ENCODE results near the gene PLSCR5.

Gene PLSCR5, protein sequence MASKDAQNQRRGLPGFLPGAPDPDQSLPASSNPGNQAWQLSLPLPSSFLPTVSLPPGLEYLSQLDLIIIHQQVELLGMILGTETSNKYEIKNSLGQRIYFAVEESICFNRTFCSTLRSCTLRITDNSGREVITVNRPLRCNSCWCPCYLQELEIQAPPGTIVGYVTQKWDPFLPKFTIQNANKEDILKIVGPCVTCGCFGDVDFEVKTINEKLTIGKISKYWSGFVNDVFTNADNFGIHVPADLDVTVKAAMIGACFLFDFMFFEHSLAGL

DNA sequence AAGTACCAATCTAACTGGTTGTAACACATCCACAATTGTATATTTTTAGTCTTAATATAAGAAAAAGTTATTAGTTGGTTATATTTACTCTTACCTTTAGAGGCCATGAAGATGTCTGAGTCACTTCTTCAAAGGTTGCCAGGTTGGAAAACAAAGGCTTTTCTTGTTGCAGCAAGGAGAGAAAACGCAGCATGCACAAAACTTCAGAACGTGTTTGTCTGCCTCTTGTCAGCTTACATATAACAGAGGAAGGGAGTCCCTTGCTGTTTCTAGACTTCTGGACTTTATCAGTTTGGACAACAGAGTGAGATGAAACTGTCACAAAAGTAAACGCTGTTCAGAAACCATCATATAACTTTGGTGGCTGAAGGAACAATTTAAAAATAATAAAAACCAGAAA is at the start of gene PLSCR5:
Gene PLSCR5, minus strand, starts transcription at position 241 of the 400 bp plus-strand sequence. Its CDS starts 134 bp downstream, at position 107.
- no peak for DNase-seq

DNA sequence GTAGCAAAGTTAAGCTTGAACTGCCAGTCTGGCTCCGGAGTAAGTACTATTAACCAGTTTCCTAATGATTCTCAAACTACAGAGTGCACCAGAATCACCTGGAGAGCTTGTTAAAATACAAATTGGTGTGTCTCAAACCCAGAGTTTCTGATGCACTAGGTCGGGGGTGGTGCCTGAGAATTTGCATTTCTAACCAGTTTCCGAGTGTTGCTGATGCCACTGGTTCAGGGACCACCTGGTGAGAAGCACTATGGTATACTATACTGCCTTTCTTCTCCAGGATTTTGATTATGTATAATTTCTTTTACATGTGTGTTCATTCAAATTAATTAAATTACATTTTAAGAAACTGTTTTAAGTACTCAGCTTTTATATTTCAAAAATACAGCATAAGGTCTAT is 48.8 kb upstream of the PLSCR5 start:
- DNase-seq, result no peak

DNA sequence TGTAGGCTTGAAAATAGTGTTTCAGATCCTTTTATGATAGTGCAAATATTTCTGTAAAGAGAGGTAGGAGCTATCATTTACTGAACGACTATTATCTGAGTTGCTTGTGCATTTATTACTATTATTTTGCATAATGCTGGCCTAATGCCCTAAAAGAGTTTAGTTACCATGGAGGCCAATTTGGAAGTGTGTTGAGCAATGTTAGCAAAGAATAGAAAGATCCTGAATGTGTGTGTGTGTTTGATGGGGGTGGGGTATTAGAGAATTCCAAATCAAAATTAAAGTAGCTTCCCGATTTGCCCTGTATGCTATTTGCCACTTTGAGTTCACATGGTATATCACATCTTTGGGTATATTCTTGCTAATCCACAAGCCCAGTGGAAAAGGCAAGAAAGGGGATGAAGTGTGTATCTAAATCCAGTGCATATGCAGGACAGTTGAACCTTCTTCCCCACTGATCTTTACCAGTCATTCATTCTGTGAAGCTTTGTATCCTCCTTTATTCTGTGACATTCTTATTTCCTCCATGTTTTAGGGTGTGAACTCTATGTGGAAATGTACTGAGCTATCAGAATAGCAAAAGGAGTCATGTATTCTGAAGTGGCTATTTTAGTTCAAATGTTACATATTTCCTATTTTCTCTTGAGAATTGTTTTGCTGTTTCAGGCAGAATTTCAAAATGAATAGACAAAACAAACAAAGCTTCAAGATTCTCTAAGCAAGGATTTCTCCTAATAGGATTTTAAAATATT is 45.7 kb upstream of the PLSCR5 start:
- no peak for DNase-seq

DNA sequence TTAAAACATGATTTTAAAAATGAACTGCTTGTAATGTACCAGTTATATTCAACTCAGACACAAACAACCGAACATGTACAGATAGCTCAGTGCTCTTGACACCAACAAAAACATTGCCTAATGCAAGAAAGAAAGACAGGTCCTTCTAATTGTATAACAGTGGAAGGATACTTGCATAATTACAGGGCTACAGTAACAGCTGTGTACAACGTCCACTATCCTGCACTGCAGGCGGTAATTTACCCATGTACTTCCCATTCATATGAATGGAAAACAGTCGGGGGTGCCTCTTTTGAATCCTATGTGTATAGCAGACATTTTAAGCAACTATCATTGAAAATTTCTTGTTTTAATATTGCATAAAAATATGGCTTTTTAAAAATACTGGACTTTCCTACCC is 41.1 kb upstream of the PLSCR5 start:
- no peak for DNase-seq

DNA sequence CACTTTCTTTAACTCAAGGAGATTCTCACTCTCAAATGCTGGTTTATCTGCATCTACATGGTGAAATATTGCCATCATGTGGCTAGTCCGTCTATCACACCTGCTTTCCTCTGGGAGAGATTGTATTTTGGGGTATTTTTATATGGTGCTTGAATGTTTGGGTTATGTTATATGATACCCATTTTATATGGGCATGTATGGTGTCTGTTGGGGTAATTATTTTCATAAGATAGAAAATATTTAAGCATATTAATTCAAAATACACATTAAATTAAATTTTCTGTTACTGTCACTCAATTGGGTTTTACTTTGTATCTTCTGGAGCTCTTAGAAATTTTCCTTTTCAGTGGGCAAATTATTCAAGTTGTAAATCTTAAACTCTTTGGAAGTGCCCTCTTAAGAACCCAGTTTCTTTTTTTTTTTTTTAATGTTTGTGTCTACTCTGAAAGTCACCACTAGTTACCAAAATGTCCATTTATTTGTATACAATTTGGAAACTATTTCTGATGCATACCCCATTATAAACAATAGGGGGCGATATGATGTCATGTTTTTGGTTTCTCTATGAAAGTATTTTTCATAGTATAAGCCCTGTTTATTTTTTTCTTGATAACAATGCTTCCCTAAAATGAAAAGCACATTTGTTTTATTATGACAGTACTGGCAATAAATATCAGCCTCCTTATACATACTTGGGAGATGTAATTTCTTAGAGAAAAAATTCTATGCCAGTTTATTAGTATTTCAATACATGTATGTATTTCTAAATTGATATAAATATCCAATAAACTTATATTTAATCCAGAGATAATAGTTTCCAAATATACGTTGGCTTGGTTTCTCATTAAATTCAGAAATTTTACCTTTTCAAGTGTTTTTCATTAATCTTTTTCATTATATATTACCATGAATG is 36.1 kb upstream of the PLSCR5 start:
- DNase-seq, result peak in 1 of 2 experiments; percentile 25

DNA sequence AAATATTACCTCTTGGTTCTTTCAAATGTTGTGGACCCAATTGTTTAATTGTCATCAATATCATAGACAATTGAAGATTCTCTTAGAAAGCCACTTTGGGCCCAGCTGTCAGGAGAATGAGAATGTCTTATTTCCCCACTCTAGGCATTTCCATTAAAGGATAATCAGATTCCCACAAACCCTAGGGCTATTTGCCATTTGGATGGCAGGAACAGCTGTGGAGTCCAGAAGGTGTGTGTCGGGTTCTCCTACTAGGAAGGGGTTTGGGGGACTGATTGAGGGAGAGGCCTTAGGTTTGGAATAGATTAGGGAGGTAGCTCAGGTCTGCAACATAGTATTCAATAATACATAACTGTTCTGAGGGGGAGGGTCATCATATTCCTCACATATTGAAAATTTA is 35.2 kb upstream of the PLSCR5 start:
- no peak for DNase-seq

DNA sequence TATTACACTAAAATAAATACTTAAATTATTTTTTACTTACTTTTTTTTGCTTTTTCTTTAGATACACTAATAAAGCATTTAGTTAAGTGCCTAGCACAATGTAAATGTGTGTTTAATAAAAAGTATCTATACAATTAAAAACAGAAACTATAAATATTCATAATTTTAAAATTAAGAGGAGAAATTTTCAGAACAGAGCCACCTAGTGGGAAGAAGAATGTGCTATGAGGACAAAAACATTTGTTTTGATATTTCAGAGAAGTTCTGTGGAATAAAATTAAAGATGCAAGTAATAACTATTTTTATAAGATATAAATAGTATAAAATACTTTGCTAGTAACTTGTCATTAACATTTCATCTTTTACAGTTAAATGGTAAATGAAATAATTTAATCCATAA is 33.6 kb upstream of the PLSCR5 start:
- DNase-seq, result no peak

DNA sequence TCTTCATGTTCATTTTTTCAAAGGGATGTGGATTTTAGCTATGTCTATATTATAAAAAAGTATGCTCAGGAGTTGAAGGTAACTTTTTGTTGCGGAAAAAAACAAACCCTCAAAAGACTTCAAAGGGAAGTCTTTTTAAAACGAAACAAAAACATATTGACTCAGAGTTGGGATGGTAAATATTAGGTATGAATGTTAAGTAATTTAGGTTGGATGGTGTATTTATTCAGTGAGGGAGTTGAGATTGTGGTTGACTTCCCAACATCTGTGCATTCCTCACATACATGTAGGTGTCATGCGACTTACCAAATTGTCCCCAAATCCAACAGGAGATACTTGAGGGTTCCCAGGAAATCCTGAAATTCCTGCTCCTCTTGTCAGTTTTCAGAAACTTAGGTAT is 32.7 kb upstream of the PLSCR5 start:
- DNase-seq, result no peak

DNA sequence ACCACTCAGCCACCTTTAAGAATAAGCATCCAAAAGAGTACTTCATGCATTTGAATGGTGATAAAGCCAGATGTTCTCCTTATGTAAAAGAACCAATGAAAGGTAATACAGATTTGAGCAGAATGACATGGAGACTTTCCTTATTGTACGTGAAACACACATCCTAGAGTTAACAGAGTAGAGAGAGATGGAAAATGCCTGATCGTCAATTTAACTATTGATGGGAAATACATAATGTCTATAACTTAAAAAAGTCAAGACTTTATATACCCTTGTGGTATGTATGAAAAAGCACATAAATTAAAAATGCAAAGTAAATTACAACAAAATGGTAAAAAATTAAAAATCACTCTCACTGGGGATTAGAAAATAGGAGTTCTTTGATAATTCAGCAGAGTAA is 31.7 kb upstream of the PLSCR5 start:
- no peak for DNase-seq

DNA sequence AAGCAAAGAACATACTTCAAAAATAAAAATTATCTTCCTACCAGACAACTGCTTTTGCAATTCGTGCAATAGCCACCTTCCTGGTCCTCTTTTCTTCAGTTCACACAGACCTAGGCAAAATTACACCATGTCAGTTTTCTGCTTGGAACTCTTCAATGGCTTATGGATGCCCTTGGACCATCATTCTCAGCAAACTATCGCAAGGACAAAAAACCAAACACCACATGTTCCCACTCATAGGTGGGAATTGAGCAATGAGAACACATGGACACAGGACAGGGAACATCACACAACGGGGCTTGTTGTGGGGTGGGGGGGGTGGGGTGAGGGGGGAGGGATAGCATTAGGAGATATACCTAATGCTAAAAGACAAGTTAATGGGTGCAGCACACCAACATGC is 29.2 kb upstream of the PLSCR5 start:
- DNase-seq, result no peak

DNA sequence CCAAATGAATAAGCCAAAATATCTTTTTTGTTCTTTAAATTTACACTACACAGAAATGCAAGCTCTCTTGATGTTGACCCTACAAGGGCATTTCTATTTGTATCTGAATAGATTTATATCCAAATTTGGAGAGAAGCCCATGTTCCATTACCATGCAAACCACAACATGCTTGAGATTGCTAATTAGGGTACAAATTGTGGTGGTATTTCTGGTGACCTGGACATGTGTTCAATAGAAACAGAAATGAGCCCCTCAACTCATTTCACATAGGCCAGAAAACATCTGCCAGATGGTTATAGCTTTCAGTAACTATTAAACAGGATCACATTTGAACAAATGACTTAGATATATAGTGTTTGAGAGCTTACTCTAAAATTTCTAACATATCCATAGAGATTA is 23.5 kb upstream of the PLSCR5 start:
- no peak for DNase-seq

DNA sequence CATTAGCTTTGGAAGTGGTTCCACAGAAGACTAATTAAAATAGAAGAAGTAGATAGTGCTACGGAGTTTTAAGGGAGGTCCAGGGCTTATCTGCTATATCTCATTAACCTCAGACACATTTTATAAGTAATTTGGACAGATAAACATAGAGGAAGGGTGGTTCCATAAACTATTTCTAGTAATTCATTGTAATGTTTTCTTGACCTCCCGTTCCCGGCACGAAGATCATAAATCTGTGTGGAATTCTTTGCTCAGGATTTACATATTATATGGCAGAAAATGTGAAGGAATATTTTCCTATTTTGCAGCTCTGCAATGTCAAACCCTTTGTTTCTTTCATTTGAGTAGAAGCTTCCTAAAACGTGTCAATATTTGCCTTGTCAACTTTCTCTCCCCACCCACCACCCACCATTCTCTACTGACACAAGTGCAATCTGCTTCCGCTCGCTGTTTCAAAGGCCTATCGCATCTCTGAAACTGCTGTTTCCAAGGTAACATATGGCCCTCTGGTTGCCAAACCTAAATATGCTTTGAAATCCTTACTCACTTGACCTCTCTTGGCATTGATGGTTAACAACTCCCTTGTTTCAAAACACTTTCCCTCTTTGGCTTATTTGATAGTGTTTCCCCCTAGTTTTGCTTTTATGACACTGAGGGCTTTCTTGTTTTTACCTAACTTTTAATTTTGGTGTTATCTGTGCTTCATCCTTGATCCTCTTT is 21.4 kb upstream of the PLSCR5 start:
- no peak for DNase-seq

DNA sequence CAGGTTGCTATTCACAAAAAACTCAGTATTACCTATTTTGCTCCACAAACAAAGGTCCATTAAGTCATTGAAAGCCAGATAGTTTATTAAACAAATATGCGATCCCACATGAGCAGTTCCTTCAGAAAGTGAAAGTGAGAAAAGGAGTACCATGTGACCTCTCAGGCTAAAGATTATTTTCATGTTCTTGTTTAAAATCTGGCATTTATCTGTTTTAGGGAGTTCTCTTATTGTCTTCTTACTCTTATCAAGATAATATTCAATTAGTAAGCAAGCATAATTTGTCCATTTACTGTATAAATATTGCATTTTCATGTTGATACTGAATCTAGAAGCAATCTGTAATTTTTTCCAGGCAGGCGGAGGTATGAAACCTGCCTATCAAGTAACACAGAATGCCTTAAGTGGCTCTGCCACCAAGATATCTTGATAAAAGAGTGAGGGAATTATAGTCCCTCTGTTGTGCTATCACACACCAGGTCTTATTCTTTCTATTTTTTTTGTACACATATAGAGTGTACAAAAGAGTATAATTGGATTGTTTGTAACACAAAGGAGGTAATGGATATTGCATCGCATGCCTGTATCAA is 20.1 kb upstream of the PLSCR5 start:
- no peak for DNase-seq

DNA sequence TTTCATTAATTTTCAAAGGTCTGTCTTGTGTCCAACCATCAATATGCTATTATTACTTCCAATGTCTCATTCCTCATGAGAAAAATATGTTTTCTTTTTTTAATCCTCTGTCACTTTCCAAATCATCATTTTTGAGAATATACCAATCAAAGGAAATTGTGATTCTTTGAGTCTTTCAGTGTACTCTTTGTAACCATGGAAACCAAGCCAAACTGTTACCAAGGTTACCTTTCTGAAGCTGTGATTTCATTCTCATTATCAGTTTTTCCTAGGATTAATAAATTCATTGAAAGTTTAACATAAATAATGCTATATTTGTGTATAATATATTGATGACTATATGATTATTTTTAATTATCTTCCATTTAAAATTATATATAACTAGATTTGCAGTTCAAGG is 16.6 kb upstream of the PLSCR5 start:
- DNase-seq, result no peak

DNA sequence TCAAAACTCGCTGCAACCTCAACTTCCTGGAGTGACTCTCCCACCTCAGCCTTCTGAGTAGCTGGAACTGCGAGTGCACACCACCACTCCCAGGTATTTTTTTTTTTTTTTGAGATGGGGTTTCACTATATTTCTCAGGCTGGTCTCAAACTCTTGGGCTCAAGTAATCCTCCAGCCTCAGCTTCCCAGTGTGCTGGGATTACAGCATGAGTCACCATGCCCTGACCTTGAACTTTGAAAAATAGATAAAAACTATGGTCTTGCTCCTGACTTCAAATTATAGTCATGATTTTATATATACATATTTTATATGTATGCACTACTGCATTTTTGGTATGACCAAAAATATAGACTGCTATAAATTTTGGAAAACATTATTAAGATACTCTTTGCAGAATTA is 6.9 kb upstream of the PLSCR5 start:
- no peak for DNase-seq

DNA sequence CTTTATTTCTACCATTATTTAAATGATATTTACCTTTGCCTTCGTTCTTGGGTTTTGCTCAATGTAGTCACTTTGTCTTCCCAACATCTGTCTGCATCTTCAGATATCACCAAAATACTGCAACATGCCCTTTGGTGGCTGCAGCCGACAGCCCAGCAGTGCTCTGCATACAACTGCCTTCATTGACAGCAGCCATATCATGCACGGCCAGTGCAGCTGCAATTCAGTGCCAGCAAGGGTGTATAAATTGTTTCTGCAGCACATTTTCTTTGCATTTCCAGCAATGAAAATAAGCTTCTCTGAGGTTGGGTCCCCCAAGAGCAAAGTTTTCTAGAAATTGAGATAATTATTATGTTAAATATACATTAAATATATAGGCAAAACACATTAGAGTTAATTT is 6.0 kb upstream of the PLSCR5 start:
- no peak for DNase-seq

DNA sequence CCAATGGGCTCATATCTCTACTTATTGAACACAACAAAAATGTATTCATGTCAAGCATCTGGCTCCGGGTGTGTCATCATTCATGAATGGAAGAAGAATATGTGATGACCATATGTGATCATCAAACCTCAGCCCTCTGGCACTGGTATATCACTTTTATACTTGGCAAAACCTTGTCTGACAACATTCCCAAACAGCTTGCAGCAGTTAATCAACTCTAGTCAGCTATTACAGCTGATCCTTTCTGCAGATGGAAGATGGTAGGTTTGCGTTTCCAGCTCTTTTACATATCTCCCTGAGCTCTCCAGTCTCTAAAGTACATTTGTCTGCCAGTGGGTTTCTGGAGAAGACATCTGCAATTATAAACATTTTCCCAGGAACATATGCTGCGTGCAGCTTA is 6.6 kb downstream of the PLSCR5 start:
- no peak for DNase-seq

DNA sequence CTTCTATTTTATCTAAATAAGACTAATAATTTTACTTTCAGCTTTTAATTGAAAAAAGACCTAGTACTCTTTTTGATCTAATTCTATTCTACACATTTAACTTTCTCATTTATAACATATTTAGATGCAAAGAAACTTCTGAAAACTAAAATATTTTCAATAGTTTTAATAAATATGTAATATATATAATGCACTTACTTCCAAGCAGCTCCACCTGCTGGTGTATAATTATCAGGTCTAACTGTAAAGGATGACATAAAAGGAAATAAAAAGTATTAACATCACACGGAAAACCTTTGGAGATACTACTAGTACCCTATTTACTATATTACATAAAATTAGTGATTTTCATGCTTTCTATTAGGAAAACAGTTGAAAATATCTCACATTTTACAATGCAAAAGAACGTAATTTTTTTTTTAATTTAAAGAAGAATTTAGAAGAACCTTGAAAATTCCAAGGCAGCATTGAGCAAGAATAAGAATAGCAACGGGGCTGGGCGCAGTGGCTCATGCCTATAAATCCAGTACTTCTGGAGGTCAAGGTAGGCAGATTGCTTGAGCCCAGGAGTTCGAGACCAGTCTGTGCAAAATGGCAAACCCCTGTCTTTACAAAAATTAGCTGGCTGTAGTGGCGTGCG is 10.2 kb downstream of the PLSCR5 start:
- DNase-seq, result no peak

DNA sequence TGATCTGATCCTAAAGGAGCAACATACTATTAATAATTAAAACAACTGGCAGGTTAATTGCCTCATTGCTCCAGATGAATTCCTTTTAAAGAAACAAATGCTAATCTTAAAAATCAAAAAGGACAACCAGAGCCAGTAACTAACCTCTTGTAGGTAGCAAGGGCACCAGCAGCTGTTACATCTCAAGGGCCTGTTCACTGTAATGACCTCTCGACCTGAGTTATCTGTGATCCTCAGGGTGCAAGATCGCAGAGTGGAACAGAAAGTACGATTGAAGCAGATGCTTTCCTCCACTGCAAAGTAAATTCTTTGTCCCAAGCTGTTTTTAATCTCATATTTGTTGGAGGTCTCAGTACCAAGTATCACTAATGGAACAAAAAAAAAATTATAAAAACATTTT is 11.4 kb downstream of the PLSCR5 start:
- no peak for DNase-seq

DNA sequence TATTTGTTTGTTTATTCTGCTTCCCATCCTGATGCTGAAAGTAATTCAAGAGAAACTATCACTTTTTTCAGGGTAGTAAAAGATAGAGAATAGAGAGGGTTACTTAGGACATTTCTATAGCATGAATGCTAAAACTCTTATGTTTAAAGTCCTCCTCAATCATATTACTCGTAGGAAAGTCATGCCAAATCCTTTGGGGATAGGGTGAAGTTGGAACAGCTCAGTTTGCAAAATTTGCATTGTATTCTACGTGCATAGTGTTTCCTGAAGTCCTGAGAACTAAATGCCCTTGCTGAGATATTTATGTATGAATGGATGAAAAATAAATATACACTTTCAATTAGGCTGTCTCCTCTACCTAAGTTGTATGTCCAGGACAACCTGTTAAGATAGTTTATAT is 14.6 kb downstream of the PLSCR5 start:
- DNase-seq, result no peak

DNA sequence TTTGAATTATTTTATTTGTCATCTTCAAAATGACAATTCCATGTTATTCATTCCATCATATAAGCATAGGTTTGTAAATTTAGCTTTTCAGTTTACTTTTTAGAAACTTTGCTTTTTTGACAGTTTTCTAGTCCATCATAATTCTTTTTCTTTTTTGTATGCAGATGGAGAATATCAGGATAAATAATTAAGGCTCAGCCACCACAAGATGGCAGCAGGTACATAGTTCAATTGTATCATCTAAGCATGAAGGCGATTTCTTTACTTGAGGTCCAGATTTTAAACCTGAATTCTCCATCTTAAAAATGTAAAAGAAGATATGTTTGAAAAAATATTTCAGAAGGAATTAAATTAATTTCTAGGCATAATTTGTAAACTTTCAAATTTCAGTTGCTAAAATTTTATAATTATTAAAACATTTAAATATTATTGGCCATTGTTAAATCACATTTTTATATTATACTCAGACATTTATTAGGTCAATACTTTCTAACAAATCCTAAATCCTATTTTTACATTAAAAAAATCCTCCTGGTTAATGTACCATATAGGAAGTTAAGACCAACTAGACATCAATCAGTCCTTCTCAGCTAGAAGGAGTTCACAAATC is 15.1 kb downstream of the PLSCR5 start:
- DNase-seq, result peak in 1 of 2 experiments; percentile 41

DNA sequence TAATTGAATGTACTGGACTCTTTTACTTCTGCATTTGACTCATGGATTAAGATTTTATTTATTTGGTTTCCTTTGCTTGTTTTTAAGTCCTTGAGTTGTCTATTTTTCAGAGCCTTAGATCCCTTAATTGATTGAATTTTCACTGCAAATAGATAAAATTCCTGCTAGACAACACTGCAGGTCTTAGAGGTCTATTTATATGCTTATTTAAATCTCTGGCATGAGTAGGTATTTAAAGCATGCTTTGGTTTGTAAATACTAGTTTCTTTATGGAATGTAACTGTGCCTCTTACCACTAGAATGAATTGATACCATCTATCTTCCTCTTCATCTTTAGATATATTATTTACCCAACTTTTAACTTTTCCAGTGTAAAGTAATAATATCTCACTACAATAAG is 20.0 kb downstream of the PLSCR5 start:
- no peak for DNase-seq
